ENCODE results near the gene KLC3. TPM values are rescaled to one million over a fixed set of nuclear protein-coding genes. Genes with fewer than 3 reads are reported as not detected.

Gene KLC3
- total and polyA plus RNA-seq, 11 donors: 0.12 to 0.69 (median 0.32) TPM; not detected in 6

- H3K4me1 ChIP-seq: no peaks in the 10 kb centered on the region
- TF ChIP-seq CTCF (IDR thresholded peaks at IDR 0.05) (no peak), POLR2A (IDR thresholded peaks at IDR 0.05) (no peak)
- DNase-seq: no peak
- no peak for ATAC-seq
- no peak overlapping the region for H3K27ac ChIP-seq
- 90 to 96% (median 92%) methylated on average over 12 to 16 of the region's 16 CpGs for WGBS, 4 donors
- peaks cover 0 to 38% (median 19%) of the 10 kb centered on the region in 9 donors for H3K36me3 ChIP-seq
- intact Hi-C loops (cut with DNase I): no loop called here
- no peaks in the 10 kb centered on the region for H3K9me3 ChIP-seq
- H3K4me3 ChIP-seq: no peak overlapping the region
- H3K27me3 ChIP-seq: no peaks in the 10 kb centered on the region
Observed at GRCh38 chr19:45362291-45362690, 21.7 kb downstream of the KLC3 start.

- no peak for TF ChIP-seq POLR2A (IDR thresholded peaks at IDR 0.05)
- TF ChIP-seq CTCF (IDR thresholded peaks at IDR 0.05): no peak
- Histone ChIP-seq H3K27ac (no peak overlapping the region), H3K9me3 (no peaks in the 10 kb centered on the region), H3K4me1 (peaks cover 0 to 1% (median 0%) of the 10 kb centered on the region in 12 donors), H3K4me3 (no peak overlapping the region), H3K36me3 (peaks cover 0 to 35% (median 19%) of the 10 kb centered on the region in 9 donors), H3K27me3 (no peaks in the 10 kb centered on the region)
- ATAC-seq: peak in 1 of 4 donors; percentile 6
- intact Hi-C loops (cut with DNase I): no loop called here
- 91 to 95% (median 92%) methylated on average over 25 to 44 of the region's 44 CpGs for WGBS, 4 donors
- DNase-seq: no peak
Observed at GRCh38 chr19:45363861-45364459, 23.4 kb downstream of the KLC3 start.

GRCh38 chr19:45364696-45365095, 24.1 kb downstream of the KLC3 start:
- H3K9me3 ChIP-seq: no peaks in the 10 kb centered on the region
- peaks cover 0 to 28% (median 18%) of the 10 kb centered on the region in 9 donors for H3K36me3 ChIP-seq
- TF ChIP-seq POLR2A (IDR thresholded peaks at IDR 0.05): no peak
- intact Hi-C loops (cut with DNase I): no loop called here
- peaks cover 0 to 7% (median 2%) of the 10 kb centered on the region in 12 donors for H3K4me1 ChIP-seq
- no peak overlapping the region for H3K27ac ChIP-seq
- WGBS, 4 donors: 91 to 93% (median 91%) methylated on average over 4 to 12 of the region's 12 CpGs
- no peak for ATAC-seq
- no peak overlapping the region for H3K4me3 ChIP-seq
- no peak for DNase-seq
- H3K27me3 ChIP-seq: no peaks in the 10 kb centered on the region

GRCh38 chr19:45368127-45368526, 27.6 kb downstream of the KLC3 start:
- Histone ChIP-seq H3K9me3 (no peaks in the 10 kb centered on the region), H3K4me1 (peaks cover 0 to 15% (median 6%) of the 10 kb centered on the region in 12 donors), H3K27ac (no peak overlapping the region), H3K36me3 (peaks cover 0 to 17% (median 7%) of the 10 kb centered on the region in 9 donors), H3K4me3 (no peak overlapping the region), H3K27me3 (no peaks in the 10 kb centered on the region)
- WGBS, 4 donors: 92 to 96% (median 94%) methylated on average over 4 of the region's 4 CpGs
- TF ChIP-seq CTCF (IDR thresholded peaks at IDR 0.05): no peak
- TF ChIP-seq POLR2A (IDR thresholded peaks at IDR 0.05): no peak
- DNase-seq (no peak), ATAC-seq (no peak)
- intact Hi-C loops (cut with DNase I): no loop called here
